ENCODE results near the gene RB1. TPM values are rescaled to one million over a fixed set of nuclear protein-coding genes. Genes with fewer than 3 reads are reported as not detected.
A peak's percentile ranks its signal among the peaks of the same experiment; 100 is the strongest.

Gene RB1
- total RNA-seq, 1 experiment from 2014 or later, result 43.4 TPM

DNA sequence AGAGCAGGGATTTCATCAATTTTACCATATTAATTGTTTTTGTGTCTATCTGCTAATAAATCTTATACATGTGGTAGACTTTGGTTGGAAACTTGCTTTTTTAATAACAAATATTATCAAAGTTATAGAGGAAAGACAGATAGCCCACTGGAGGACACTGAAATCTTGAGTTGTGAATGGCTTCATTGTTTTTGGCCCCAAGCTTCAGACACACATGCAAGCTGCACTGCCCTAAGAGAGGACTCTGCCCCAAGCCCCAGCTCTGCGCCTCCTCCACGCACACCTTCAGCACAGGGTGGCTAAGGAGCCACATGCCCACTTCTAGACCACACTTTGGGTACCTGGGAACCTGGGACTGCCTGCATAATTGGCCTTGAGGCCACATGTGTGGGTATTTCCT lies 194.1 kb downstream of the RB1 start:
- TF ChIP-seq CTCF (IDR thresholded peaks at IDR 0.05; ENCODE audit: unreplicated experiment), result no peak
- H3K4me3 Mint-ChIP-seq (ENCODE audit: unreplicated experiment), result no peak overlapping the region
- no peak overlapping the region for H3K27ac Mint-ChIP-seq (ENCODE audit: low read depth, unreplicated experiment)
- no peaks in the 10 kb centered on the region for H3K27me3 Mint-ChIP-seq (ENCODE audit: insufficient read depth, unreplicated experiment)
- H3K36me3 Mint-ChIP-seq (ENCODE audit: insufficient read depth, unreplicated experiment), result no peaks in the 10 kb centered on the region
- peaks cover 14% of the 10 kb centered on the region for H3K4me1 Mint-ChIP-seq (ENCODE audit: insufficient read depth, unreplicated experiment)
- H3K9me3 Mint-ChIP-seq (ENCODE audit: unreplicated experiment), result no peaks in the 10 kb centered on the region
- no TSS peak for BruUV-seq (replicated peaks)
- intact Hi-C loops (cut with micrococcal nuclease), result no loop called here
- DNase-seq (ENCODE audit: unreplicated experiment), result no peak
- CTCF ChIA-PET, result interaction anchor here (1.1 to 1.2 kb wide), 2 partner anchors 18 to 163 kb away, joined by 3 read pairs; no protein-coding TSS in a partner anchor
- POLR2A ChIA-PET, result no interaction called here

GRCh38 chr13:48500652-48501197 lies 197.2 kb downstream of the RB1 start:
- no peak for TF ChIP-seq CTCF (IDR thresholded peaks at IDR 0.05; ENCODE audit: unreplicated experiment)
- BruUV-seq (replicated peaks), result no TSS peak
- Mint-ChIP-seq H3K4me1 (ENCODE audit: insufficient read depth, unreplicated experiment) (peaks cover 14% of the 10 kb centered on the region), H3K9me3 (ENCODE audit: unreplicated experiment) (no peaks in the 10 kb centered on the region), H3K36me3 (ENCODE audit: insufficient read depth, unreplicated experiment) (no peaks in the 10 kb centered on the region), H3K27ac (ENCODE audit: low read depth, unreplicated experiment) (no peak overlapping the region), H3K27me3 (ENCODE audit: insufficient read depth, unreplicated experiment) (no peaks in the 10 kb centered on the region), H3K4me3 (ENCODE audit: unreplicated experiment) (no peak overlapping the region)
- DNase-seq (ENCODE audit: unreplicated experiment), result peak; percentile 86
- intact Hi-C loops (cut with micrococcal nuclease), result no loop called here
- ChIA-PET CTCF (interaction anchor here (1.4 kb wide), 1 partner anchor 34 kb away, joined by 3 read pairs; no protein-coding TSS in a partner anchor), POLR2A (interaction anchor here (0.8 to 1.7 kb wide), 14 partner anchors 8 to 196 kb away, joined by 3 to 9 read pairs (median 4); partner anchors contain the start of genes LPAR6 and RCBTB2)

DNA sequence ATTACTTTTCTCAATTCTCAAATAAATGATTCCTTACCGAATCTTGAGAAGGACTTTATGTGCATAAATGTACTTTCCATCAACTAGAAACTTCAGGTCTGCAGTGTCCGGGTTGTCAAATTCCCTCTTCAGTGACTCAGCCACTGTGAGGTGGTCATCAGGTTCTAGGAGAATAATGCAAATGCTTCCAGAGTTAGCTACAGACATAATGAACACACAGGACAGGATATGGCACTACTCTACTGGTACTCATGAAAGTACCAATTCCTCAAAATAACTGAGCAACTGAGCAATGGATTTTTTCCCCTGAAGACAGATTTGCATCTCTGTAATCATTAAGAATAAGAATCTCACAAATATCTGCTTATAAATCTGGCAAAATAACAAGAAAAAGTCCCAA lies 198.2 kb downstream of the RB1 start:
- intact Hi-C loops (cut with micrococcal nuclease), result no loop called here
- Mint-ChIP-seq H3K27me3 (ENCODE audit: insufficient read depth, unreplicated experiment) (no peaks in the 10 kb centered on the region), H3K36me3 (ENCODE audit: insufficient read depth, unreplicated experiment) (no peaks in the 10 kb centered on the region), H3K4me1 (ENCODE audit: insufficient read depth, unreplicated experiment) (peaks cover 14% of the 10 kb centered on the region), H3K9me3 (ENCODE audit: unreplicated experiment) (no peaks in the 10 kb centered on the region), H3K4me3 (ENCODE audit: unreplicated experiment) (no peak overlapping the region), H3K27ac (ENCODE audit: low read depth, unreplicated experiment) (no peak overlapping the region)
- CTCF ChIA-PET, result no interaction called here
- no TSS peak for BruUV-seq (replicated peaks)
- POLR2A ChIA-PET, result interaction anchor here (1.2 to 1.7 kb wide), 5 partner anchors 8 to 89 kb away, joined by 3 to 9 read pairs (median 6); partner anchors contain the start of gene LPAR6
- no peak for TF ChIP-seq CTCF (IDR thresholded peaks at IDR 0.05; ENCODE audit: unreplicated experiment)
- DNase-seq (ENCODE audit: unreplicated experiment), result no peak

GRCh38 chr13:48502601-48503319 lies 199.2 kb downstream of the RB1 start:
- no TSS peak for BruUV-seq (replicated peaks)
- DNase-seq (ENCODE audit: unreplicated experiment), result no peak
- CTCF ChIA-PET, result no interaction called here
- Mint-ChIP-seq H3K4me1 (ENCODE audit: insufficient read depth, unreplicated experiment) (peaks cover 14% of the 10 kb centered on the region), H3K27ac (ENCODE audit: low read depth, unreplicated experiment) (no peak overlapping the region), H3K27me3 (ENCODE audit: insufficient read depth, unreplicated experiment) (no peaks in the 10 kb centered on the region), H3K4me3 (ENCODE audit: unreplicated experiment) (no peak overlapping the region), H3K36me3 (ENCODE audit: insufficient read depth, unreplicated experiment) (no peaks in the 10 kb centered on the region), H3K9me3 (ENCODE audit: unreplicated experiment) (no peaks in the 10 kb centered on the region)
- TF ChIP-seq CTCF (IDR thresholded peaks at IDR 0.05; ENCODE audit: unreplicated experiment), result no peak
- intact Hi-C loops (cut with micrococcal nuclease), result no loop called here
- POLR2A ChIA-PET, result no interaction called here

Measured in MCF 10A (cell line).